NOMO-1 (cell line): ENCODE measurements around the gene COQ2.

ENCODE experiments used
- DNase-seq, 2 experiments: peaks; one replicate each; lab custom pipeline; 2025; ENCODE audit not compliant: unreplicated experiment in 2 of 2; lab: John Stamatoyannopoulos, UW

Gene COQ2

DNA sequence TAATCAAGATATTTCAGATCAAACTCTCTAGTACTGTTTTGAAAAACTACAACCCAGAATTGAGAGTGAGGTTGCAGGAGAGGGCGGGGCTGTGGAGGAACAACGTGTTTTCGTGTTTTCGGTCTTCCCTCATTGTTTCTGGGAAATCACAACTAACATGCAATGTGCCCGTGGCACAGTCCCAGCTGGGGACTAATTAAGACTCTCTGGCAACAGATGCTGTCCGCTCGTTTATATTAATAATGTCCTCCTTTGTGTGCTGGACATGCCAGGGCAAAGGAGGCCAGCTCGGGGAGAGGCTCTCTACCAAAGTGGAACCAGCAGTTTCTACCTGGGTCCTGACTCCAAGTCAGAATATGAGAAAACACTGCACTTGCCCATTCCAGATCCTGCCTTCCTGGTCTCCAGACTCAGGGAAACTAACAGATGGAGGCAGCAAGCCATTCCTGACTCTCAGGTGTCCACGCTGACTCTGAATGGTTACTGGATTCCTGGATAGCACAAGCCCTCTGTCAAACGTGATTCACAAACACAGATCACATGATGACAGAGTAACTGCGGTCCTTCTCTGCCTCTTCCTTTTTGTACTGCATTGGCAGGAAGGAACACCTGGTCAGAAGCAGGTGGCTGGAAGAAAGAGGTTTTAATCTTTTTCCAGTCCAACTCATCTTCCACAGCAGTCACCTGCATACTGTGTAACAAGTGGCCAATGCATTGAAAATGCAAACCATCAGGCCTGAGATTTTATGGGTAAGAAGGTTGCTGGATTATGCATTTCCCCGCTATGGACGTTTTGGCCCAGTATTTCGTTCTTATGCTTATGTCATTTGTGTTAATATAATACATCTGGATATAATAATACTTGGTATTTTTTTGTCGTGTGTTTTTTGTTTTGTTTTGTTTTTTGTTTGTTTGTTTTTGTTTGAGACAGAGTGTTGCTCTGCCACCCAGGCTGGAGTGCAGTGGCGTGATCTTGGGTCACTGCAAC lies 65.0 kb downstream of the COQ2 start:
- peak in 1 of 2 experiments; percentile 14 for DNase-seq

GRCh38 chr4:83217721-83218522 lies 66.7 kb downstream of the COQ2 start:
- DNase-seq = peak; percentile 68 to 91

DNA sequence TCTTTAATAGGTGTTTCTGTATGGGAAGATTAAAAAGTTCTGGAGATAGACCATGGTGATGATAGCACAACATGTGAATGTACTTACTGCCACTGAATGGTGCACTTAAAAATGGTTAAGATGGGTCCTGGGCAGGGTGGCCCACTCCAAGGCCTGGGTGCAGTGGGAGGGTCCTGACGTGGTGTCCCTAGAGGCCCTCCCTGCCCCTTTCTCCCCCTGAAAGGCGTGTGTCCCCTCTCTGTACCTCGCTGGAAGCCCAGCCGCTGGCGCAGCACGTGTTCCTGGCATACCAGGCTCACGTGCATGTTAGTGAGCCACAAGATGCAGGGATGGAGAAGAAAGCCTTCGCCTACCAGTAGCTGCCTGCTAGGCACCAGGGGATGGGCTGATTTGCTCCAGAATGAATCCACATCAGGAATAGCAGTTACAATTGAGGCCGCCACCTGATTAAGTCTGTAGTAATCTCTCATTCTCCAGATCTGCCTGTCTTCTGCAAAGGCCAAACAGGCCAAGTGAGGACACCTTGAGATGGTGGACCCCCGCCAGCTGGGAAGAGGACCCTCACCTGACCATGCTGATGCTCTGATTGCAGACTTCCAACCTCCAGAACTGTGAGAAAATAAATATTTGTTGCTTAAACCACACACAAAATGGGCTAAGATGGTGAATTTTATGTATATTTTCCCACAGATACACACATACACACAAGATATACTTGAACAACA lies 67.5 kb downstream of the COQ2 start:
- no peak for DNase-seq

GRCh38 chr4:83214079-83214478 lies 70.5 kb downstream of the COQ2 start:
- DNase-seq = no peak
